Neutrophil (primary cell): ENCODE results near the gene LRRC41.
A peak's percentile ranks its signal among the peaks of the same experiment; 100 is the strongest.
"Not testable (repeated sequence)": the region's sequence is repeated elsewhere in the genome, so short reads cannot be mapped to it uniquely, and the experiment has no call there.

Experiments
- H3K27ac ChIP-seq: fragments of 200-600 bp; sonication (generic); 2 replicates; pipeline ENCODE4 v1.5.1; 2016; ENCODE audit warnings: mild to moderate bottlenecking, moderate library complexity
- H3K27me3 ChIP-seq: fragments of 200-600 bp; sonication (generic); 2 replicates; pipeline ENCODE4 v1.6.0; 2016; ENCODE audit warnings: mild to moderate bottlenecking
- H3K36me3 ChIP-seq: fragments of 200-600 bp; sonication (generic); 2 replicates; pipeline ENCODE4 v1.5.1; 2017
- H3K4me1 ChIP-seq, 2 experiments: fragments of 200-600 bp in 1 of 2; sonication (generic) in 1 of 2; 1 replicate in 1 of 2; 2 replicates in 1 of 2; pipeline versions ENCODE4 v1.5.1 to v1.6.1; 2013 to 2016; ENCODE audit warnings: low read depth in 1 of 2, low read length in 1 of 2, mild to moderate bottlenecking in 1 of 2, moderate library complexity in 1 of 2; ENCODE audit not compliant: control insufficient read depth in 1 of 2, insufficient read depth in 1 of 2
- H3K4me3 ChIP-seq, 2 experiments: fragments of 200-600 bp in 1 of 2; sonication (generic) in 1 of 2; 1 replicate in 1 of 2; 2 replicates in 1 of 2; pipeline ENCODE4 v1.5.1; 2013 to 2016; ENCODE audit warnings: low read depth in 1 of 2, low read length in 1 of 2, mild to moderate bottlenecking in 1 of 2, moderate library complexity in 1 of 2
- H3K9me3 ChIP-seq: fragments of 200-600 bp; sonication (generic); 2 replicates; pipeline ENCODE4 v1.5.1; 2016
- CTCF ChIP-seq: fragments of 200-600 bp; sonication (generic); IDR thresholded peaks from 2 replicates; pipeline ENCODE4 v1.5.1; 2016; ENCODE audit warnings: antibody characterized with exemption

Gene LRRC41

GRCh38 chr1:46335081-46335480 lies 31.7 kb upstream of the LRRC41 start:
- peaks cover 3 to 8% of the 10 kb centered on the region in 2 experiments for H3K4me1 ChIP-seq
- TF ChIP-seq CTCF: no peak

GRCh38 chr1:46334030-46334384 lies 30.6 kb upstream of the LRRC41 start:
- Histone ChIP-seq H3K9me3 (no peaks in the 10 kb centered on the region), H3K4me1 (no peaks in the 10 kb centered on the region), H3K36me3 (no peaks in the 10 kb centered on the region), H3K27me3 (no peaks in the 10 kb centered on the region), H3K27ac (no peak overlapping the region), H3K4me3 (no peak overlapping the region)
- TF ChIP-seq CTCF: no peak

More at GRCh38 chr1:46335081-46335480, 31.7 kb upstream of the LRRC41 start:
- Histone ChIP-seq H3K4me3 (no peak overlapping the region), H3K9me3 (no peaks in the 10 kb centered on the region), H3K27me3 (no peaks in the 10 kb centered on the region), H3K27ac (no peak overlapping the region), H3K36me3 (no peaks in the 10 kb centered on the region)

GRCh38 chr1:46333300-46334029 lies 30.0 kb upstream of the LRRC41 start:
- Histone ChIP-seq H3K27ac (no peak overlapping the region), H3K27me3 (no peaks in the 10 kb centered on the region), H3K4me1 (no peaks in the 10 kb centered on the region), H3K4me3 (no peak overlapping the region), H3K9me3 (no peaks in the 10 kb centered on the region), H3K36me3 (no peaks in the 10 kb centered on the region)
- TF ChIP-seq CTCF: peak; percentile 29

- not testable (repeated sequence) for H3K36me3 ChIP-seq, H3K4me1 ChIP-seq, H3K4me3 ChIP-seq, H3K9me3 ChIP-seq, H3K27ac ChIP-seq, H3K27me3 ChIP-seq
Observed at GRCh38 chr1:46331786-46332540, 28.5 kb upstream of the LRRC41 start.

- not testable (repeated sequence) for H3K36me3 ChIP-seq, H3K27ac ChIP-seq, H3K4me1 ChIP-seq, H3K4me3 ChIP-seq, H3K27me3 ChIP-seq, H3K9me3 ChIP-seq
Observed at GRCh38 chr1:46330381-46330780, 27.0 kb upstream of the LRRC41 start.

- not testable (repeated sequence) for H3K36me3 ChIP-seq, H3K4me3 ChIP-seq, H3K9me3 ChIP-seq, H3K27me3 ChIP-seq, H3K27ac ChIP-seq, H3K4me1 ChIP-seq
Observed at GRCh38 chr1:46329807-46330206, 26.4 kb upstream of the LRRC41 start.

- H3K4me3 ChIP-seq, H3K9me3 ChIP-seq, H3K4me1 ChIP-seq, H3K27me3 ChIP-seq, H3K27ac ChIP-seq, H3K36me3 ChIP-seq: not testable (repeated sequence)
Observed at GRCh38 chr1:46328182-46328581, 24.8 kb upstream of the LRRC41 start.

- not testable (repeated sequence) for H3K36me3 ChIP-seq, H3K27me3 ChIP-seq, H3K4me3 ChIP-seq, H3K9me3 ChIP-seq, H3K27ac ChIP-seq, H3K4me1 ChIP-seq
Observed at GRCh38 chr1:46325285-46326076, 22.1 kb upstream of the LRRC41 start.

GRCh38 chr1:46322191-46322590 lies 18.8 kb upstream of the LRRC41 start:
- not testable (repeated sequence) for H3K9me3 ChIP-seq, H3K27ac ChIP-seq, H3K36me3 ChIP-seq, H3K27me3 ChIP-seq, H3K4me3 ChIP-seq, H3K4me1 ChIP-seq

GRCh38 chr1:46319960-46320914 lies 16.8 kb upstream of the LRRC41 start:
- H3K4me1 ChIP-seq, H3K4me3 ChIP-seq, H3K27me3 ChIP-seq, H3K27ac ChIP-seq, H3K9me3 ChIP-seq: not testable (repeated sequence)
- peaks cover 22% of the 10 kb centered on the region for H3K36me3 ChIP-seq
